GM21423 (cell line): ENCODE results near the gene GRIFIN.

ENCODE experiments used
- ATAC-seq: cut with Tn5 transposase; IDR thresholded peaks from one replicate; pipeline ENCODE4 v1.9.1; 2021; ENCODE audit warnings: mild to moderate bottlenecking, moderate library complexity; ENCODE audit not compliant: unreplicated experiment

Gene GRIFIN

DNA sequence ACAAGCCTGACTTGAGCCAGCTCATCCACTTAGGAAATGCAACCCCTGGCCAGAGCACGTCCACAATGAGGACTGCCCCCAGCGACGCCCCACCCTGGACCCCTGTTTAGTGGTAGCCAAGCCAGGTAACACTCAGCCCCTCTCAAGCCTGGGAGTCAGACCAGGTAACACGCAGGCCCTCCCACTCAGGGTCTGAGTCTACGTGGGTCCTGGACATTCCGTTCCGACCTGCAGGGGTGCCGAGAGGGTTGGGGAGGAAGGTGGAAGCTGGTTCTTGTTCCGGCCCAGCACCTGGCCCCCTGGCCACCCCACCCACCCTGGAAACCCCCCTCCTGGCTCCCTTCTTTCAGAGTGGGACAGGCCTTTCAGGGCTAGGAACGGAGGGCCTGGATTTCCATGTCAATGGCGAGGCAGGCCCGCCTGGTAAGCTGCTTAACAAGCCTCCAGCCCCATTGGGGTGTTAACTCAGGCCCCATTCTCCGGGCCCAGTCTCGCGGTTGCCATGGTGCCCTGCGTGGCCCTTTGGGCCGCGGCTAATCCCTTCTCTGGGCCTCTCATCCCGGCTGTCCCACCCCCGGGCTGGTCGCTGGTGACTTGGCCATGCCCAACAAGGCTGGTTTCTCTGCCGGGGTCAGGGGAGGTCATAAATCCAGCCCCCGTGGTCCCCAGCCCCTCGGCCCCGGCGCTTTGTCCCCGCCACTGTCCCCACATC, 23.7 kb upstream of the GRIFIN start:
- ATAC-seq: no peak

DNA sequence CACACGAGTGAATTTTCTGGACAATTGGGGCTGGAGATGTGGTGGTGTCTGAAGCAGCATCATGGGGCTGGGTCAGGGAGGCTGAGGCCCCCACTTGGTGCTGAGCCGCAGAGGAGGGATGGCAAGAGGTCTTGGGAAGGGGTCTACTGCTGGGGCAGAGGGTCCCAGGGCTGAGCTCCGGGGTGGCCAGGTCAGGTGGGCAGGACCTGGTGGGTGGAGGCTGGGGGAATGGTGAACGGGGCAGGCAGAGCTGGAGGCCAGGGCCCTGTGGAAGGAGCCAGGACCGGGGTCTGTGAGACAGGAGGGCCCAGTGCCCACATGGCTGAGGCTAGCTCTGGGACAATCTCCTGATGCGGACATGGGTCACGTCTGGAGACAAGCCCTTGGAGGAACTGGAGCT, 23.0 kb upstream of the GRIFIN start:
- no peak for ATAC-seq

DNA sequence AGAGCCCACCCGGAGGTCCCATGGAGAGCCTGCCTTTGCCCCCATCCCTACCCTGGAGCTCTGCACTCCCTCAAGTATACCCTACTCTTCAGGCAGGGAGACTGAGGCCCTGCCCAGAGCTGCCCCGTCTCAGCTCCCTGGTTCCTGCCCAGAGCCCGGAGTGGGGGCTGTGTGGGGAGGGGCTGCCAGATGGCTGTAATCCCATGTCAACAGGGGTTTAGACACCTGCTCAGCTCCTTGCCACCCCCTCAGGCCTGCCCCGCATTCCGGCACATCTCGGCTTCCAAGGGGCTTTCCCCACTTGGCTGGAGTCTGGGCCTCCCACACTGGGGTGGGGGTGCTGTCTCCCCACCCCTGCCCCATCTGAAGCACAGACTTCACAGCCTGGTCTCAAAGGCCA, 22.5 kb upstream of the GRIFIN start:
- no peak for ATAC-seq

DNA sequence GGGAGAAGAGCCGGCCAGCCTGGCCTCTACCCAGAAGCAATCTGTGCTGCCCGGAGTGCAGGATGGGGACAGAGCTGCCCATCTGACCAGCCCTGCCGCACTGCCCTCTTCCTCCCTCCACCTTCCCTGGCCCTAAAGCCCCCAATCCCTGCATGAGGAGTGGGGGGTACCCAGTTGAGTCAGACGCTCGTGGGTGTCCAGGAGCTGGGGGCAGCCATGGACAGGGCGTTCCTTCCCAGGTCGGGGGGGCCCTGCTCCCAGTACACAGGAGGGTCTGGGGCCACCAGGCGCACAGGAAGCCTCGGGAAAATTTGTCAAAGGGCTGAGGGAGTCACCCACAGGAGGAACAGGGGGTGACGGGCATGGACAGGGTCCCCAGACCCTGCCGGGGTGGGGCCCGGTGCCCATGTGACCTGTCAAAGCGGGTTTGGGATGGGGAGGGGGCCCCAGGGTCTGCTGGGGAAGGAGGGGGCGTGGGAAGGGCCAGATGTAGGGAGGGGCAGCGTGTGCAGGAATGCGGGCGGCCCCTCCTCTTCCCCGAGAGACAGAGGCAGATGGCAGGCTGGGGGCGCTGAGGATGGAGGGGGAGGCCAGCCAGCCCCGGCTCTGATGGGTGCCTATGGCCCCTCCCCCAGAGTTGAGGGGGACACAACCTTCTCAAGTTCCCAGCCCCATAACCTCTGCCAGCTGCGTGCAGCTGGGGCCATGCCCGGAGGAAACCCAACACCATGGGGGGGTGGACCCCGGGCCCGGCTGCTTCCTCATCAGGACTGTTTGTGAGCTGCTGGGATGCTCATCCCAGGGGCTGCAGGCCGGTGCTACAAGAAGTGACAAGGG, 21.5 kb upstream of the GRIFIN start:
- ATAC-seq: no peak

DNA sequence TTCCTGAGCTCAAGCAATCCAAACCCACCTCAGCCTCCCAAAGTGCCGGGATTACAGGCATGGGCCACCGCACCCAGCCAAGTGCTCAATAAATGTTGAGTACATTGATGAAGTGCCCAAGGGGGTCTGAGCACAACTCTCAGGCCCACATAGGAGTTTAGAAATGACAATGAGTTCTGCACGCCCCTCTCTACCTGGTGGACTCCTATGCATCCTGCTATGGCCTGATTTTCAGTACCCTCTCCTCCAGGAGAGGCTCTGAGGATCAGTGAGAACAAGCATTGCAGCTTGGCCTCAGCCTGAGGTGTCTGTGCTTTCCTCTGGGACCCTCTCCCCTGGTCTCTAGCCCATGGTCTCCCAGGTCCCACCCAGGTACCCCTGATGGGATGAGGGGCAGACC, 20.9 kb upstream of the GRIFIN start:
- ATAC-seq: no peak

DNA sequence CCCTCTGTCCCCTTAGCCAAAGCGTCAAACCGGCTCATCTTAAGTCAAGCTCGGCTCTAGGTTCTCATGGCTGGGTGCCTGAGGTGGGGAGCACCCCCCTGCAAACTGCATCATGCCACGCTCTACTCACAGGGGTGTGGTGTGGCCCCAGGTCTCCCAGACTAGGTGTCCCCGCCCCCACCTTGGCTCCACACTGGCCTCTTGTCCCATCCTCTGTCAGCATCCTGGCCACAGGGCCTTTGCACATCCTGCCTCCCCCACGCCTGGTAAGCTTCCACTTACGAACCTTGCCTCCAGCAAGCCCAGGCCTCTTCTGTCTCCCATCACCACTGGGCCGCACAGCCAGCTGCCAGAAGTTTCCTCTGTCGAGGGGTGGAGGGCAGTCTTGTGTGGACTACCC, 20.2 kb upstream of the GRIFIN start:
- no peak for ATAC-seq

DNA sequence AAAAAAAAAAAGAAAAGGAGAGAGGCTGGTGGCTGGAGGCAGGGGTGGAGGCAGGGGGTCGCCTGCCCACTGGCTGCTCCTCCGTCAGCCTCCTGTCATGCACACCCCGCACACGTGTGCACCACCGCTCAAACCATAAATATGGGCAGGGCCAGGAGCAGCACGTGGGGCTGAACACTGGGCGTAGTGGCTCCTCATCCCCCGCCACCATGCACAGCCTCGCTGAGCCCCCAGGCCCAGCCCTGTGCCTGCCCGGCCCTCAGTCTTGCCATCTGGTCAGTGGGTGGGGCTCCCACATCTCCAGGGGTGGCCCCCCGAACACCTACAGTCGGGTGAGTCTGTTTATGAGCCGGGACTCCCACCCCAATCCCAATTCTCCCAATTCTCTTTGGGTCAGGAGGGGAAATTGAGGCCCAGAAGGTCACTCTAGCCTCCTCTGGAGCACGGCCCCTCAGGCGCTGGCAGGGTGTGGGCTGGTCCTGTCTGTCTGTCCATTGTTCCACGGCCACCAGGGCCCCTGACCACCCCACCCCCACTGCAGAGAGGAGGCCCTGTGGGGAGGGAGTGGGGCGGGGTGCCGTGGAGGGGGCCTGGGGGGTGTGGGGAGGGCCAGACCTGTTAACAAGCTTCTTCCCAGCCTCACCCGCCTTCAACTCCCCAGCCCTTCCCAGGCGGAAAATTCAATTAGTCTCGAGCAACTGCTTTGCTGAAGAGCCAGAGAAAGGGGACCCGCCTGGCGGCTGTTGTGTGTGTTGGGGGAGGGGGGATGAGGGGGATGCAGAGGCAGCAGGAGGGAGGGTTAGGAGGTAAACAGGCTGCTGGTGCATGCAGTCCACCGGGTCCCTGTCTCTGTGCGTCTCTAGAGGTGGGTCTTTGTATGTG, 19.5 kb upstream of the GRIFIN start:
- ATAC-seq: no peak

DNA sequence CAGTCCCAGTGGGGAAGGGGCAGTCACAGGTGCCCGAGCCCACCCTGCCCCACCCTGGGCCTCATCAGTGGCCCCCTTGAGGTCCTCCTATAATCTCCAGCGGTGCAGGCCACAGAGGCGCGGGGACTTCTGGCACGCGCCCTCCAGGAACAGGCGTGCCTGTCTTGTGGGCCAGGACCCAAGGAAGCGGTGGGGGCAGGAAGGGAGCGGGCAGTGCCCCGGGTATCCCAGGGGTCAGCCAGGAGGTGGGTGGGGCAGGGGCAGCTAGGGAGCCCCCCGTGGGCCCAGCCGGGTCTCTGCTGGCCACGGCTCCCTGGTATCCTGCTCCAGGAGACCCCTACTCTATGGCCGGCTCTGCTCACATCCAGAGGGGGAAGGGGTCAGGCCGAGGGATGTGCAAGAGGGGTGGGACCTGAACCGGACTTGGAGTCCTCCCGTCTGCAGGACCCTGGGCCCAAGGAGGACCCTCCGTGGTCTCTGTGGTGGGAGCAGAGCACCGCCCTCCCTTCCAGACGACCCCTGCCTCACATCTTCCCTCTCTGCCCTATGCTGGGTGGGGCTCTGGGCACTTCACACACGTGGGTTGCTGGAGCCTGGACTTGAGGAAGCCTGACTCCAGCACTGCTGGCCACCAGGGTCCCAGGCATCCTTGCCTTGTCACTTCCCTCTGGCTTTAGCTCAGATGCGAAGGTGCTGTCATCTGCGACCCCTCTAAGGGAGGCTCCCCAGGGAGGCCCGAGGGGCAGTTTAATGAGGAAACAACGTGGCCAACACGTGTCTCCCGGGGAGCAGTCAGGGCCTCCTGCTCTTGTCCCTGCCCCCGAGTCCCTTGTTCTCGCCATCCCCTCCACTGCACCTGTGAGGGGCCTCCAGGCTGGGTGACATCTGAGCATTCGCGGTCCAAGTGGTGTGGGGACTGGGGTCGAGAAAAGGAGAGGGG, 18.3 kb upstream of the GRIFIN start:
- ATAC-seq: no peak

DNA sequence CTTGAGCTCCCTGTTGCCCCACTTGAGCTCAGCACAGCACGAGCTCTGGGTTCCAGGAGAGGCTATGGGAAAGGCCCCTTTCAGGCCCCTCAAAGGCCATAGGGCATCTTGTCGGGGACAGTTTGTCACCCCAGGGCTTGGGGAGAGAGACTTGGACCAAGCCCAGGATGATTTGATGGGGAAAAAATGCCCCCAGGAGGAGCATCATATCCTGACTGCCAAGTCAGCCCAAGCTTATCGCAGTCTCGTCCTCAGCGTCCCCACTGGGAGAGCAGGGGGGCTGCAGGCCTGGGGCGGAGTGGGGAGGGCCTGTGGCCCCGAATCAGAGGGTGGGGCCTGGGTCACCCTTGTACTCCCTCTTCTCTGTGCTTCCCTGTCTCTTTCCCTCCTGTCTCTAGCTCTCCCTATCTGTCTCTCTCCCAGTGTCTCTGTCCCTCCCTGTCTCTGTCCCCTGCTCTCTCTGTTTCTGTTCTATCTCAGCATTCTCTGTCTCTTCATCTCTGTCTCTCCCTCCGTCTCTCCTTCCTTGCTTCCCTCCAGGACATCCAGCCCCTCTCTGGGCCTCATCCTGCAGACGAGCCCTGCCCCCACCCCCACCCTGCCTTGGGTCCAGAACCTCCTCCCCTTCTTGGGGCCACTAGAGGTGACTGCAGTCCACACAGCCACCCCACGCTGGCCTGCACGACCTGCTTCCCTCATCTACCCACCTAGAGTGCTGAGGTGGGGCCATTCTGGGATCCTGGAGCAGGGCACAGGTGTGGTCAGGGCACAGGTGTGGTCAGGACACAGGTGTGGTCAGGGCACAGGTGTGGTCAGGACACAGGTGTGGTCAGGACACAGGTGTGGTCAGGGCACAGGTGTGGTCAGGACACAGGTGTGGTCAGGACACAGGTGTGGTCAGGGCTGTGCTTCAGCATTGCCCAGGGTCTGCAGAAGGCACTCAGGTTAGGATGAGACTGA, 17.3 kb upstream of the GRIFIN start:
- no peak for ATAC-seq

DNA sequence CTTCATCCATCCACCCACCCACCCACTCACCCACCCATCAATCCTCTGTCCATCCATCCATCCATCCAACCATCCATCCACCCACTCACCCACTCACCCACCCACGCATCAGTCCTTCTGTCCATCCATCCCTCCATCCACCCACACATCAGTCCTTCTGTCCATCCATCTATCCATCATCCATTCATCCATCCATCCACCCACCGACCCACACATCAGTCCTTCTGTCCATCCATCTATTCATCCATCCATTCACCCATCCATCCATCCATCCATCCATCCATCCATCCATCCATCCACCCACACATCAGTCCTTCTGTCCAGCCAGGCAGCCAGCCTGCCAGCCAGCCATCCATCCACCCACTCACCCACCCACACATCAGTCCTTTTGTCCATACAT, 15.8 kb upstream of the GRIFIN start:
- no peak for ATAC-seq

DNA sequence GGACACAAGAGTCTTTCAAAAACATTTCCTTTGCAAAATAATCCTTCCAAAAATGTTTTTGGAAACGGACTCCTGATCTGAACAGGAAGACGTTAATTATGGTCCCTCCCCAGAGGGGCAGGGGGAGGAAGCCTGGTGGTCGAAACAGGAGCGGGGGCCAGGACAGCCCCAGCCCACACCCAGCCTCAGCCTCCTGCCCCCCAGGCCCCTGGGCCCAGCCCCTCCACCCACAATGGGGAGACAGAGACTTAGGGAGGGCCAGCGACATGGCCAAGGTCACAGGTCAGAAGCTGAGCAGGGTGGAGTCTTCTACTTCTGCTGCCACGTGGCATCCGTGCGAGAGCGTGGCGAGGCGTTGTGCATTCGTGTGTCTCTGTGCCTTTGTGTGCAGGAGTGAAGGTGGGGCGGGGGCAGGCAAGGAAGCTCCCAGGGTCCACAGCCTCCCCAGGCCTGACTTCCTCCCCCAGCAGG, 14.0 kb upstream of the GRIFIN start:
- no peak for ATAC-seq

DNA sequence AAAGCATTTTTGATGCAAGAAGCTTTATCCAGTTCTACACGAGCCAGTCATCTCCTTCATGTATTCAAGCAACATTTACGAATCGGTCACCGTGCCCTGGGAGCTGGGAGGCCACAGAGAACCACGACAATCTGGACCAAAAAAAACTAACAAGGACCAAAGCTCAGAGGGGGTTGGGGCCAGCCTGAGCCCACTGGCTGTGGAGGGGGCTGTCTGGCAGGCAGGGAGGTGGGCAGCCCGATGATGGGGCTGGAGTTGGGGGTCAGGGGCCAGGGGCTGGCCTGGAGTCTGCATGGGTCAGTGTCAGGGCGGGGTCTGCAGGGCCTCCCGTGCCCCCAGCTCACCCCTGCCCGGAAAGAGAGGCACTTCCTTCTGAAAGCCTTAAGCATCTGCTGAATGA, 12.5 kb upstream of the GRIFIN start:
- ATAC-seq: no peak

DNA sequence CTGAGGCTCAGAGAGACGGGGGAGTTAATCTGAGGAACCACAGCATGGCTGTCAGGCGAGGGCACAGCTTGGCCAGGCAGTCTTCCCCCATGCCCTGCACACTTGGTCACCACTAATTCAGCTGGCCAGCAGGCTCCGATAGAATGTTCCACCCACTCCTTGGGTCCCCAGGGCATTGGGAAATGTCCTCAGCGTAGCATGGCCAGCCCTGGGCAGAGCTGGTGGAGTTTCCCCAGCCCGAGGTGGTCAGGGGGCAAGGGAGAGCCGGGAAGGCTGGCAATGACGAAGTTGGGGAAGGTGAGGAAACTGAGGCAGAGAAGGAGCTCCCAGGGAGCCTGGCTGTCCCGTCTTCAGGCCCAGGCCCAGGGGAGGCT, 12.1 kb upstream of the GRIFIN start:
- ATAC-seq: no peak

DNA sequence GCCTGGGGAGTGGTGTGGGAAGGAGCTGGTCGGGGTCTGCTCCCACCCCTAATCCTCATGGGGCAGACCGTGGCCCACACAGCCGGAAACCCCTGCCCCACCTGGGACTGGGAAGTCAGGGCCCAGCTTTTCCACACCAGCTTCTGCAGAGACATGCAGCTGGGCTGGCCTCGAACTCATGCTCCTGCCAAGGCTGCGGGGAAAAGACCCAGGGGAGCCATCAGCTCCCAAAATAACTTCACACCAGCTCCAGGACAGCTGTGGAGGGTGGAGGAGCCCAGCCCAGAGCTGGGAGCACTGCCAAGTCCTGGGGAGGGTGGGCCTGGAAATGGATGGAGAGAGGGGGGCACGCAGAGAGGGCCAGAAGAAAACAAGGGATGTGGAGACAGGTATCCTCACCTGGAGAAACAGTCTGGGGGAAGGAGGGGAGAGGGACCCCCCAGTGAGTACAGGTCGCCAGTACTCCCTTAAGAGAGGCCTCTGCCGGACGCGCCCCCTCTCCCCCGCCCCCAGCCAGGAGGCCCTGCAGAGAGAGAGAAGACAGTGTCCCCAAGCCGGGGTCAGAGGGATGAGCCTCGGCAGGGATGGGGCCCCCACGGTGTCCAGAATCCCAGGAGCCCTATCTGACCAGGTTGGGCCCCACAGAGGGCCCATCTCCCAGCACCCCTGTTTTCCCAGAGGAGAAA, 11.5 kb upstream of the GRIFIN start:
- no peak for ATAC-seq

DNA sequence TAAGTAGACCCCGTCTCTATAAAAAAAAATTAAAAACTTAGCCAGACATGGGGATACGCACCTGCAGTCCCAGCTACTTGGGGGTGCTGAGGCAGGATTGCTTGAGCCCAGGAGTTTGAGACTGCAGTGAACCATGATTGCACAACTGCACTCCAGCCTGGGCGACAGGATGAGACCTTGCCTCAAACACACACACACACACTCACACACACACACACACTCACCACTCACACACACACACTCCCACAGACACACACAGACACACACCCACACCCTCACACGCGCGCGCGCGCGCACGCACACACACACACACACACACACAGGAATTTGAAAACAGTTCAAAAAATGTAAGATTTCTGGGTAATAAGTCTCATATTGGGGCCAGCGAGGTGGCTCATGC, 8.7 kb upstream of the GRIFIN start:
- no peak for ATAC-seq

DNA sequence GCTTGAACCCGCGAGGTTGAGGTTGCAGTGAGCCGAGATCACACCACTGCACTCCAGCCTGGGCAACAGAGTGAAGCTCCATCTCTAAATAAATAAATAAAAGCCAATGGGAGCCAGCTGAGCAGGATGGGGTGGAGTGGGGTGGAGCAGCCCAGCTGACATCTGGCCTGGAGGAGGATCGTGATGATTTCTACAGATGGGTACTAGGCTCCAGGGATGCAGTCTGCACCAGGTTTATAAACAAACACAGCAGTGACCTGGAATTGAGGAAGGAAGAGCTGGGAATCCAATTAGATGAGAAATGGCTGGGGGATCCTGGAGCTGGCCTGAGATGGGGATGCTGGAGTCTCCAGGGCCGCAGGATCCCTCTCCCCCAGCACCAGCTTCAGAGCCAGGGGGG, 7.3 kb upstream of the GRIFIN start:
- ATAC-seq: no peak

DNA sequence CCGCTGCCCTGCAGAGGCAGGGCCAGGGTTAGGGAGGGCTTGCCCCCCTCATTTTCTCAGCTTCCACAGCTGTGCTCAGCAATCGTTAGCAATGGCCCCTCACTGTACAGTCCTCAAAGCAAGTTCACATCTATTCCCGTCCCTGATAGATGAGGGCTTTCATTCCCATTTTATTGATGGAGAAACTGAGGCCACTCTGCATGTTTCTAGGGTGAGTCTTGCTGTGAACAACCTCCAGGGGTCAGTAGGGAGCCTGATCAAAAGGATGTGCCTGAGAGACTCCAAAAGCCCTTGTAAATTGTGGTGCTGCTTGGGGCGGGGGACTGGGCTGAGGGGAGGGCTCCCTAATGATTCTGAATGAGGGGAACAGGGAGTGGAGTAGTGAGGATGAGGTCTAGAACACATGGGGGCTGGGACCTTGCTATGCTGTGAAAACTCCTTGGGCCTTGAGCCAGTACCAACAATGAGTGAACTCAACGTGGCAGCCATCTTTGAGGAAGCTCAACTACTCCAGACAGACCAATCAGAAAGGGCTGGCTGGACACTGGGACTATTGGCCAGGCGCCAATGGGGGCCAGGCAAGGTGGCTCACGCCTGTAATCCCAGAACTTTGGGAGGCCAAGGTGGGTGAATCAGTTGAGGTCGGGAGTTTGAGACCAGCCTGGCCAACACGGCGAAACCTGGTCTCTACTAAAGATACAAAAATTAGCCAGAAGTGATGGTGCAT, 6.7 kb upstream of the GRIFIN start:
- no peak for ATAC-seq

DNA sequence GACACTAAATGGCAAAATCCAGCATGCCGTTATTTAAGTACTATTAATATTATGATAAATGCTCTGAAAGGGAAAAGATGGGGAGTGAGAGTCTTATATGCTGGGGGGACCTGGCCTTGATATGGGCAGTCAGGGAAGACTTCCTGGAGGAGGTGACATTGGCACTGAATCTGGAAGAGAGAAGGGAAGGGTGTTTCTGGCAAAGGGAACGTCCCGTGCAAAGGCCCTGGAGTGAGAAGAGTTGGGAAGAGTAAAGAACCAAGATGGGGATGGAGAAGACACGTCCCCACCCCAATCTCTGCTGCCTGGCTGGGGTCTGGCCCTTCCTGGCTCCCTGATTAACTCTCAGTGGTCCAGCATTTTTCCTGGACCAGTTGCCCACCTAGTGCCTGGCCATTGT, 5.0 kb upstream of the GRIFIN start:
- ATAC-seq: no peak
